Astrocyte of the cerebellum (primary cell): ENCODE data around the gene KRTAP10-6.

Experiments
- DNase-seq: peaks from one replicate; pipeline ENCODE4 v3.0.0-alpha.2; 2011; ENCODE audit warnings: low read depth
- H3K4me3 ChIP-seq: 2 replicates; pipeline ENCODE4 v1.5.1; 2011; ENCODE audit warnings: mild to moderate bottlenecking, low read depth, low read length, moderate library complexity
- CTCF ChIP-seq: IDR thresholded peaks from 2 replicates; pipeline ENCODE4 v1.5.1; 2012; ENCODE audit warnings: low read length, low read depth, moderate library complexity, mild to moderate bottlenecking; ENCODE audit errors: missing control alignments
- in situ Hi-C: cut with HindIII; loops from 2 replicates; pipeline ENCODE4 v1.10.0; 2017; ENCODE audit warnings: low sequenced_read_pairs

The KRTAP10-6 gene

DNA sequence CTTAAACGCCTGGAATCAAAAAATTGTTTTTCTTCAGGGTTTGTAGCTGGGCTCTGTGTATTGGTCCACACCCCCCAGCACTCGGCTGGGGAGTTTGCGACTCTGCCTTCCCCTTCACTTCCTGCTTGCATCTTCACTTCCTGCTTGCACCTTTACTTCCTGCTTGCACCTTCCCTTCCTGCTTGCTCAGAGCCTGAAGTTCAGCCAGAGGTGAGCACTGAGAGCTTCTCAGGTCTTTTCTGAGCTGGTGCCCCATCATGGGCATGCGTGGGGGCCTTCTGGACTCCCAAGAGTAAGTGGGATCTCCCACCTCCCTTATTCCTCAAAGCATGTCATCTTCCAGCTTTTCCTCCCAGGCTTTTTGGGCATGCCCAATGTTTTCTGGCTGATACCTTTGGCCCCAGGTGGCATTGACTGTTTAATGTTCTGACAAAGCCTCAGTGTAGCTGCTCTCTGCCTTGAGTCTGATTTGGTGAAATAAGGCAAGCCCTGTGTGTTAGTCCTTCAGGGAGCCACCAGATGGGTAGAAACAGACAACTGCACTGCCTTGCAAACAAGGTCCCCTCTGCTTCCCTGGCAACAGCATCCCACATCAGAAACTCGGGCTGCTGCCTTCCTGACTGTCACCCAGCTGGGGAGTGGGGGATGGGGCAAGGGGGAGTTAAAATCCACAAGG is 44.5 kb downstream of the KRTAP10-6 start:
- no peak for DNase-seq
- no peak overlapping the region for H3K4me3 ChIP-seq
- TF ChIP-seq CTCF = no peak
- in situ Hi-C loops = no loop called here

DNA sequence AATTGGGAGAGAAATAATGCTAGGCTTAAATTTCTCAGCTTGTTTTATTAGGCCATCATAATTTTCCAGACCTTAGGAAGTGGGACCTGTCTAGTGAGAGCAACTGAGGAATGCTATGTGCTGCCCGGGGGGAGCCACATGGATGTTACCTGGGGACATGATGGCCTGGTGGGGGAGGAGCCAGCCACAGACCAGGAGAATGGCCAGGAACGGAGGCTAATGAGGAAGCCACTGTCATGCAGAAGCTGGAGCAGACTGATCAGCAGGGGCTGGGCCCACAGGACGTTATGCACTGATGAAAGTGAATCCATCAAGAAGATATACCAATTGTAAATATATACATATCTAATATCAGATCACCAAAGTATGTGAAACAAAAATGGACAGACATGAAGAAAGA is 47.7 kb downstream of the KRTAP10-6 start:
- DNase-seq = no peak
- in situ Hi-C loops = no loop called here
- no peak overlapping the region for H3K4me3 ChIP-seq
- TF ChIP-seq CTCF = no peak

DNA sequence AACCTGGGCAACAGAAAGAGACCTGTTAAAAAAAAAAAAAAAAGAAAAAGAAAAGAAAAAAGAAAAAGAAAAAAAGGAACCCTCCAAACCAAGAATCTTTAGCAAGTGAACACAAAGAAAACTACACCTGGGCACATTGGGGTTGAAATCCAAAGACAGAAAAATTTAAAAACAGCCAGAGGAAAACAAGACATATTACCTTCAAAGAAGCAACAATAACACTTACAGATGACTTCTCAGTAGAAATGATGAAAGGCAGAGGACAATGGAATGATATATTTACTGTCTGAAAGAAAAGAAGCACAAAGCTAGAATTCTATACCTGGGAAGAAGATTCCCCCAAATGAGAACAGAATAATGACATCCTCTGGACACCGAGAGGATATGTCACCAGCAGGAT is 49.6 kb downstream of the KRTAP10-6 start:
- no peak for TF ChIP-seq CTCF
- DNase-seq = no peak
- in situ Hi-C loops = no loop called here
- H3K4me3 ChIP-seq = no peak overlapping the region
